Activated T-cell treated with anti-CD3 and anti-CD28 coated beads, Interleukin-2, amount 50 U/mL, for 1 hour (primary cell): ENCODE measurements around the gene CRX.
A peak's percentile ranks its signal among the peaks of the same experiment; 100 is the strongest.
"Not testable (repeated sequence)": the region's sequence is repeated elsewhere in the genome, so short reads cannot be mapped to it uniquely, and the experiment has no call there.

ENCODE experiments used
- DNase-seq: peaks from one replicate; pipeline ENCODE4 v3.0.0-alpha.2; 2020

CRX gene

DNA sequence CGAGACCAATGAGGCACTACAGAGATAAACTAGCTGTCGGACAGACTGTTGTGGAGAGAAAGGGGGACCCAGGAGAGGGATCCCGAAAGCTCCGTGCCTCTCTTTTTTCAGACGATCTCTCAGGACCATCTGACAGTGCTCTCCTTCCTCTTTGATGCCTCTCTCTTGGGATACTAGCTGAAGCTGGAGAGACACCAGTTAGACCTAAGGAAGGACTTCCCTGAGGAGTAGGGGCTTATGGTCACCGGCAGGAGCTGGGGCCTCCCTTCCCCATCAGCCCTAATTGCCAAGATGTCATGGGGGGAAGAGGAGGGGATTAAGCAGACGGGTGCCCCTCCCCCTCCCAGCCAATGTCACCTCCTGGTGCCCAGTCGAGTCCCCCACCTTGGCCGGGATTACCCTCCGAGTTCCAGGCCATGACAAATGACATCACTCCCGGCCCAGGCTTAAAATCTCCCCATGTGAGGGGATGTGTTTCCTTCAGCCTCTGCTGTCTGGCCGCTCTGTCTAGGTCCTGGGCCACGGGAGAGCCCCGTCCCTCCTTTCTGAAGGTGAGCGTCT, at the start of gene CRX:
Gene CRX (plus strand): TSS at position 478 of the 561 bp plus-strand sequence. CDS start 12,507 bp downstream, outside the sequence.
- no peak for DNase-seq

- no peak for DNase-seq
Observed at GRCh38 chr19:47776568-47776967, 45.2 kb upstream of the CRX start.

- not testable (repeated sequence) for DNase-seq
Observed at GRCh38 chr19:47777245-47778048, 44.3 kb upstream of the CRX start.

DNA sequence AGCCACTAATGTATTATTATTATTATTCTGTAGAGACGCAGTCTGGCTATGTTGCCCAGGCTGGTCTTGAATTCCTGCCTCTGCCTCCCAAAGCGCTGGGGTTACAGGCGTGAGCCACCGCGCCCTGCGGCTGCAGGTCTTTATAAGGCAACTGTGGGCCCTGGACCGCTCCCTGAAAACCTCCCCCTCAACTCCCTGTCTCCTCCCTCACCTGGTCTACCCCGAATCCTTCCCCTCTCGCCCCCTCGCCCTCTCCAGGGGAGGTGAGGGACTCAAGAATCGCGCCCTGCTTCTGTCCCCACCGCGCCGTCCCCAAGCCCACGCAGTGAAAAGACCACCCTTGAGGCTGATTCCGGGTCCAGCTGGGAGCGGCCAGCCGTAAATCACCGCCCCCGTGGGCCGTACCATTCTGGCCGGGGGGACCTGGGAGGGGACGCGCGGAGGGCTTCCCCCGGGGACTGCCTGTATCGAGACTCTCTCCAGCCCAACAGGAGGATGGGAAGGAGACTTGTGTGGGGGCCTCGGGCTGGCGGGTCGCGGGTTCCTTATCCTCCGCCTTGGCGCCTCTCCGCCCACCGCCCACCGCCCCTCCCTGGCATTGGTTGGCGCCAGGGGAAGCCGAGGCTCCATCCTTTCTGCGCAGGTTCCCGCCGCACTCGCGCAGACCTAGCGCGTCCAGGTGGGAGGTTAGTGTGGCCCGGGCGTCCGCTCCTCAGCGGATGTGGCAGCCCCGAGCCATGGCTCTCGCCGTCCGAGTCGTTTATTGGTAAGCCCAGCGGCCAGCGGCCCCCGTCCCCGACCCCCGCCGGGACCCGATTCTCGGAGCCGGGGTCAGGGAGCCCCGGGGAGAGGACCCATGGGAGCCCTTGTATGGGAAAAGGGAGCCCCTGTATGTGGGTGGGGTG, 43.4 kb upstream of the CRX start, which contains the start of gene SELENOW:
Gene SELENOW (plus strand): TSS at position 655 of the 905 bp plus-strand sequence. CDS start 83 bp downstream, at position 738.
- peak; percentile 86 for DNase-seq

GRCh38 chr19:47778954-47779351, 42.8 kb upstream of the CRX start:
- peak; percentile 46 for DNase-seq

DNA sequence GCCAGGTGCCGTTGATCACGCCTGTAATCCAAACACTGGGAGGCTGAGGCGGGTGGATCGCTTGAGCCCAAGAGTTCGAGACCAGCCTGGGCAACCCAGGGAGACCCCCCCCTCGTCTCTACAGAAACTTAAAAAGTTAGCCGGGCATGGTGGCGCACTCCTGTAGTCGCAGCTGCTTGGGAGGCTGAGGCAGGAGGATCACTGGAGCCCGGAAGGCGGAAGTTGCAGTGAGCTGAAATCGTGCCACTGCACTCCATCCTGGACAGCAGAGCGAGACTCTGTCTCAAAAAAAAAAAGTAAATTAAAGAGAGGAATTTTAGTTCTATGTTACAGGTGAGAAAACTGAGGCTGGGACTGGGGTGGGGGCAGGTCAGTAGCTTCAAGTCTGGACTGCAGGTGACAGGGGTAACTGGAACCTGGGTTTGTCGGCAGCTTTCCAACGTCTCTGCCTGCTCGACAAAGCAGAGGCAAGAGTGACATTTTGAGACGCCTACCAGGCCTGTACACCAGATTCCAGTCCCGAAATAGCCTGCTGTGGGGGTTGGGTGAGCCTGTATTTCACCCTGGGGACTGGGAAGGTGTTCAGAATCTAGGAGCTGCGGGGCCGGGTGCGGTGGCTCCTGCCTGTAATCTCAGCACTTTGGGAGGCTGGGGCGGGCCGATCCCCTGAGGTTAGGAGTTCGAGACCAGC, 42.1 kb upstream of the CRX start:
- DNase-seq, result no peak

GRCh38 chr19:47780215-47780551, 41.6 kb upstream of the CRX start:
- no peak for DNase-seq

GRCh38 chr19:47781590-47782262, 40.0 kb upstream of the CRX start:
- DNase-seq, result no peak

GRCh38 chr19:47786566-47786965, 35.2 kb upstream of the CRX start:
- no peak for DNase-seq

GRCh38 chr19:47787307-47787706, 34.4 kb upstream of the CRX start:
- not testable (repeated sequence) for DNase-seq

GRCh38 chr19:47789811-47790210, 31.9 kb upstream of the CRX start:
- not testable (repeated sequence) for DNase-seq

- peak; percentile 83 for DNase-seq
Observed at GRCh38 chr19:47790398-47790814, 31.3 kb upstream of the CRX start.

- no peak for DNase-seq
Observed at GRCh38 chr19:47792616-47793015, 29.1 kb upstream of the CRX start.

DNA sequence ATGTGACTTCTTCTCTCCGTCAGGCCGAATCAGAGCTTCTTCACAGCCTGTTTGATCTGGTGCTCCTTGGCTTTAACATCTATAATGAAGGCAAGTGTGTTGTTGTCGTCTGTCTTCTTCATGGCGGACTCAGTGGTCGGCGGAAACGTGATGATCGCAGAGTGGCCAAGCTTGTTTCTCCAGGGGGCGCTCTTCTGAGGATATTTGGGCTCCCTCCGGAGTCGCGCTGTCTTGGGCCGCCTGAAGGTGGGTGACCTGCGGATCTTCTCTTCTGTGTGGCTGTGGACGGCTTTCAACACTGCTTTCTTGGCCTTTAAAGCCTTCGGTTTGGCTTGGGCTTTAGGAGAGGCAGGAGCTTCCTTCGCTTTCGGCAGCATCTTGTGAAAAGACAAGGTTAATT, 27.2 kb upstream of the CRX start:
- DNase-seq, result no peak

DNA sequence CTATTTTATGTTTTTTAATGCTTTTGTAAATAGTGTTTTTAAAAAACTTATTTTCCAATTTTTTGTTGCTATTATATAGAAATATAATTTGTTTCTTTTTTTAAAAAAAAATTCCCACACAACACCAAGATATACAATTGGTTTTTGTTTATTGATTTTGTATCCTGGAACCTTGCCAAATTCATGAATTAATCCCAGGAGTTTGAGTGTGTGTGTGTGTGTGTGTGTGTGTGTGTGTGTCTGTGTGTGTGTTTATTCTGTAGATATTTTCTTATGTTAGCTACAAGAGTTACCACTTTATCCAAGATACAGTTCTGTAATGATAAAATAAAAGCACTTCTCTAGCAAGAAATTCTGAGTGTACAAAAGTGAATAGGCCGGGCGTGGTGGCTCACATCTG, 25.0 kb upstream of the CRX start:
- DNase-seq, result no peak

DNA sequence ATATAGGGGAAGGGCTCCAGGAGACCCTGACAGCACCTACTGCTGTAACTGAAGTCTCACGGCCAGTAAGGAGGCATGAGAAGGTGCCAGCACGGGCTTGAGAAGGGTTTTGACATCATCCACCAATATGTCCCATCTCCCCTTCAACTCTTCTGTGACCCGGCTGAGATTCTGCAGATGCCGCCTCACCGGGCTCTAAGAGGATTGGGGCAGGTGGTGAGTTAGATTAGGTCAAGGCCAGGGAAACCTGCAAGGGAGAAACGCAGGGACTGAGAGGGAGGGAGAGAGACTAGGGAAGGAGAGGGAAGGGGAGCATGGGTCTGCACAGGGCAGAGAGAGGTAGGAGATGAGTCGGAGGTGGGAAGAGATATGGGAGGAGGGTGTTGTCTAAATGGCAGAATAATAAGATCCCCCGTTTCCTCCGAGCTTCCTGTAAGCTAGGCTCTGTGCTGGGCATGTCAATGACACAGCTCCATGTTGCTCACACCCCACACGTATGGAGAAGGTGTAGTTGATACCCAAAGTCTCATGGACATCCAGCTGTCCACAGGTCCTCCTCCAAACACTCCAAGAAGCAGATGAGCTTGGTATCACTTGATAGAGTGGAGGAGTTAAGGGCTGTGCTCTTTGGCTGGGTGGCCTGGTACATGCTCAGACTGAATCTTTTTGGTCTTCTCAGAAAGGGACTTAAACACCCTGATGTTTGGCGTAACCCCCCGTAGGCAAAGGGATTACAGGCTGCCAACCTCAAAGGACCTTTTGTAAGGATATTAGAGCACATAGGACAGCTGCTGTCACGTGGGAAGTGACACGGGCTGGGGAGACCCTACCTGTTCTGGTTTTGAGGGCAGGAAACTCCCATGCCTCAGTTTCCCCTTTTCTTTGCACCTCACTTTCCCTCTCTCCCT, 23.5 kb upstream of the CRX start:
- DNase-seq, result no peak

DNA sequence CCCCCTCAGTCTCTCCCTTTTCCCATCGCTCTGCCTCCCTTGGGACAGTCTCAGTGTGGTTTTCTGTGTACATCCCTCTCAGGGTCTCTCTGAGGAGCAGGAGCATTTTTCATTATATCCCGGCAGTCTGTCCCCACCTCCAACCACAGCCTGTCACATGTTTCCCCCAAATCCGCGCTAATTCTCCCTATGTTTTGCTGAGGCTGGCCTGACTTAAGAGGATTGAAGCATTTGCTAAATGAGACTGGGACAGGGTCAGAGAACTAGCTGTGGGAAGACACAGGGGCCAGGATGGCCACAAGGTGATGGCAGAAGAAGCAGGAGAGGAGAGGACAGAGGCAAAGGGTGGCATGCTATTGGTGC, 22.9 kb upstream of the CRX start:
- DNase-seq, result no peak

DNA sequence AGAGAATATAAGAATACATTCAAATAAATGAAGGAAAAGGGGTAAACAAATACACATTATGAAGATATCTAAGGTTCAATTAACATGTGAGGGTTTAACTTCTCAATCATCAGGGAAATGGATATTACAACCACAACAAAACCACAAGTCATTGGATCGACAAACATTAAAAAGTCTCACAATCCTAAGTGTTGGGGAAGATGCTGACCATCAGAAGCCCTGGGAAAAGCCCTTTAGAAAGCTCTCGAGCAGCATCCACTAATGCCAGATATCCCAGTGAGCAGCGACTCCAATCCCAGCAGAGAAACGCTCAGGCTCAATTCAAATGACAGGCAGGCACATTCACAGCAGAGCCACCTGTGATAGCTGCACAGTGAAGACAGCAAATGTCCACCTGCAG, 20.5 kb upstream of the CRX start:
- DNase-seq, result no peak

DNA sequence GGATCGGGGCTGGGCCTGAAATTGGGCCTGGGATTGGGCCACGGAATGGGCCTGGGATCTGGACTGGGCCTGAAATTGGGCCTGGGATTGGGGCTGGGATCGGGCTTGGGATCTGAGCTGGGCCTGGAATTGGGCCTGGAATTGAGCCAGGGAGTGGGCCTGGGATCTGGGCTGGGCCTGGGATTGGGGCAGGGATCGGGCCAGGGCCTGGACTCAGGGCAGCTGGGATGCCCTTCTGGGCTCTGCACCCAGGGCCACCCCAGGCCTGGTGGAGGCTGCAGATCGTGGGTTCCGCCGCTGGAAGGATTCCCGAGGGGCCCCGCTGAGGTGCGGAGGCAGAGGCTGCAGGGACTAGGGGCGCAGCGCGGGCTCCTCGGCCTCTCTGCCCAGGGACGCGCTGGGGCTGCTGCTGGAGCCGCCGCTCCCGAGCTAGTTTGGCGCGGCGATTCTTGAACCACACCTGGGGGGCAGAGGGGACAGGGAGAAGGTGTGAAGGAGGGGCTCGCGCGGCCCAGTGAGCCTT, 19.2 kb upstream of the CRX start:
- no peak for DNase-seq

DNA sequence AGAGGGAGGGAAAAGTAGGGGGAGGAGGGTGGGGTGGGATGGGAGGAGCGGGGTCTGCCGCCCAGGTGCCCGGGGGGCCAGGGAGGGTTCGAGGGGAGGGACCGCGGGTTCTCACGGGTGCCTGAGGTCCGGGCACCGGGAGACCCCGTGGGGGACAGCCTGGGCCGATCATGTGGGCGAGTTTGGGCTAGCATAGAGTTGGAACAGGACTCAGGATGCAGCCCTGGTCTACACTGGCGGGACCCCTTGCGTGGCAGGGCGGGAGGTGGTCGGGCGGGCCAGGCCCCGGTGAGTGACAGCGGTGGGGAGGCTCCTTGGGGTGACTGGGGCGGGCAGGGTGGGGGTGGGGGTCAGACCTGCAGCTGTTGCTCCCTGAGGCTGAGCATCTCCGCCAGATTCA, 18.6 kb upstream of the CRX start:
- DNase-seq, result not testable (repeated sequence)

DNA sequence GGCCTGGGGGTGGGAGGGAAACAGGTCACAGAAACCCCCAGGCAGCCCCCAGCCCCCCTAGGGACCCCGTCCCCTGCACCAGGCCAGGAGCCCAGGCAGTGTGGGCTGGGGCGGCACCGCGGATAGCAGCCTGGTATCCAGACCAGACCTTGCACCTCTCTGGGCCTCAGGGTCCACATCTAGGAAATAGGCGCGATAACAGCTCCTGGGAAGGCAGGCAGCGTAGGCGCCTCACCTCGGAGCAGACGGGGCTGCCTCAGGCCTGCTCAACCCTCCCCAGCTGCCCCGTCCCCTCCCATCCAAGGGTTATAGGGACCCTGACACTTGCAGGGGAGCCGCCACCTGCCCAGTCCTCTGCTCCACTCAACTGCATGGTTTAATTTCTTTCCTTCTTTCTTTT, 18.1 kb upstream of the CRX start:
- not testable (repeated sequence) for DNase-seq
